GM12878 (cell line): ENCODE measurements around the gene CA7. TPM values are rescaled to one million over a fixed set of nuclear protein-coding genes. Genes with fewer than 3 reads are reported as not detected.

Experiments
- ATAC-seq: fragments of 200-7000 bp; cut with Tn5 transposase; 3 replicates; pipeline ENCODE4 v1.9.1; 2020; ENCODE audit warnings: mild to moderate bottlenecking, moderate library complexity
- BruUV-seq: library from RNA; stranded (reverse); fragments of 400-500 nt; replicated peaks from 2 replicates; lab custom pipeline; 2021; lab: Mats Ljungman, UMichigan
- CTCF ChIA-PET: fragments of 300-600 bp; sonication (Branson Sonifier 250); formaldehyde crosslinking; extraction: SDS; loops from one replicate; lab custom pipeline; 2021; ENCODE audit warnings: inconsistent platforms; lab: Yijun Ruan, JAX
- POLR2A ChIA-PET: fragments of 350-600 bp; formaldehyde crosslinking; extraction: SDS; loops from one replicate; lab custom pipeline; 2021; ENCODE audit warnings: inconsistent platforms; lab: Charles Lee
- RAD21 ChIA-PET: fragments of 300-600 bp; sonication (Branson Sonifier 250); formaldehyde crosslinking; loops from one replicate; lab custom pipeline; 2023; ENCODE audit warnings: antibody characterized with exemption; ENCODE audit not compliant: unreplicated experiment; lab: Charles Lee
- SMC1A ChIA-PET: fragments of 300-600 bp; sonication (Branson Sonifier 250); formaldehyde crosslinking; loops from one replicate; lab custom pipeline; 2023; ENCODE audit not compliant: unreplicated experiment, uncharacterized antibody; lab: Charles Lee
- DNase-seq: peaks from one replicate; pipeline ENCODE4 v3.0.0-alpha.2; 2011; ENCODE audit warnings: low read depth, low spot score
- FAIRE-seq: peaks from 3 replicates; lab custom pipeline; 2011; peaks lifted over from hg19 to GRCh38; lab: Jason Lieb, UNC
- H2AFZ ChIP-seq: 2 replicates; pipeline ENCODE4 v1.6.0; 2011; ENCODE audit warnings: low read depth, low read length, control low read depth; ENCODE audit not compliant: control insufficient read depth
- H3K27ac ChIP-seq: 2 replicates; pipeline ENCODE4 v1.5.1; 2011; ENCODE audit warnings: control low read depth; ENCODE audit not compliant: control insufficient read depth, insufficient read depth
- H3K27me3 ChIP-seq, 2 experiments: replicated peaks in 1 of 2; 2 replicates each; pipeline versions ENCODE4 v1.6.0 to v1.6.1; 2011; ENCODE audit warnings: low read length in 1 of 2; ENCODE audit not compliant: control insufficient read depth in 2 of 2, insufficient read depth in 2 of 2
- H3K36me3 ChIP-seq, 2 experiments: 2 replicates each; pipeline ENCODE4 v1.5.1; 2011; ENCODE audit warnings: low read length in 1 of 2; ENCODE audit not compliant: control insufficient read depth in 2 of 2, insufficient read depth in 2 of 2
- H3K4me1 ChIP-seq: 2 replicates; pipeline ENCODE4 v1.6.1; 2011; ENCODE audit warnings: mild to moderate bottlenecking, low read length, moderate library complexity, mixed read lengths; ENCODE audit not compliant: control insufficient read depth, insufficient read depth
- H3K4me2 ChIP-seq: 2 replicates; pipeline ENCODE4 v1.6.0; 2011; ENCODE audit warnings: control low read depth; ENCODE audit not compliant: control insufficient read depth, insufficient read depth
- H3K4me3 ChIP-seq: fragments of 200-600 bp; sonication (generic); 2 replicates; pipeline ENCODE4 v1.5.1; 2016
- H3K79me2 ChIP-seq: 2 replicates; pipeline ENCODE4 v1.6.0; 2011; ENCODE audit warnings: low read length; ENCODE audit not compliant: control insufficient read depth, insufficient read depth
- H3K9ac ChIP-seq: 2 replicates; pipeline ENCODE4 v1.8.0; 2011; ENCODE audit warnings: low read length, control low read depth, mixed read lengths; ENCODE audit not compliant: control insufficient read depth, insufficient read depth
- H3K9me3 ChIP-seq: replicated peaks from 3 replicates; pipeline ENCODE4 v1.5.1; 2011; ENCODE audit warnings: mild to moderate bottlenecking, low read length; ENCODE audit not compliant: control insufficient read depth, insufficient read depth
- H4K20me1 ChIP-seq: 2 replicates; pipeline ENCODE4 v1.6.0; 2011; ENCODE audit not compliant: control insufficient read depth, insufficient read depth
- ATF2 ChIP-seq: IDR thresholded peaks from 2 replicates; pipeline ENCODE4 v1.6.1; 2012; ENCODE audit warnings: low read length, inconsistent platforms
- BCL3 ChIP-seq: IDR thresholded peaks from 2 replicates; pipeline ENCODE4 v1.6.1; 2011; ENCODE audit warnings: borderline replicate concordance, low read depth, mild to moderate bottlenecking, moderate library complexity, low read length; ENCODE audit not compliant: insufficient read depth, poor library complexity, severe bottlenecking
- CHD4 ChIP-seq: fragments of 200-600 bp; sonication (generic); IDR thresholded peaks from 2 replicates; pipeline ENCODE4 v1.6.1; 2016; ENCODE audit warnings: mild to moderate bottlenecking
- CREM ChIP-seq: IDR thresholded peaks from 2 replicates; pipeline ENCODE4 v1.6.1; 2014; ENCODE audit warnings: antibody characterized with exemption, low read depth
- CUX1 ChIP-seq: IDR thresholded peaks from 2 replicates; pipeline ENCODE4 v1.6.1; 2012; ENCODE audit warnings: improper control_type of control experiment, low read depth, low read length; ENCODE audit not compliant: insufficient replicate concordance
- ETV6 ChIP-seq, 2 experiments: fragments of 450-650 bp in 1 of 2; IDR thresholded peaks in 1 of 2; conservative IDR thresholded peaks in 1 of 2; 2 replicates each; pipeline ENCODE4 v1.6.1; 2014; ENCODE audit warnings: antibody characterized with exemption in 1 of 2, borderline replicate concordance in 1 of 2, low read depth in 1 of 2, mild to moderate bottlenecking in 1 of 2, moderate library complexity in 1 of 2
- FOXM1 ChIP-seq: IDR thresholded peaks from 2 replicates; pipeline ENCODE4 v1.6.1; 2012; ENCODE audit warnings: low read depth, mild to moderate bottlenecking, inconsistent platforms, low read length, moderate library complexity
- NFYB ChIP-seq: IDR thresholded peaks from 2 replicates; pipeline ENCODE4 v1.6.1; 2011; ENCODE audit warnings: low read depth, mild to moderate bottlenecking, low read length, improper control_type of control experiment, moderate library complexity; ENCODE audit not compliant: insufficient read depth
- PKNOX1 ChIP-seq: fragments of 450-650 bp; IDR thresholded peaks from 2 replicates; pipeline ENCODE4 v1.6.1; 2016; ENCODE audit warnings: mild to moderate bottlenecking
- POLR2A ChIP-seq: IDR thresholded peaks from 2 replicates; pipeline ENCODE4 v1.6.1; 2011; ENCODE audit warnings: low read depth, mild to moderate bottlenecking, low read length
- RB1 ChIP-seq: fragments of 450-650 bp; formaldehyde crosslinking; IDR thresholded peaks from 2 replicates; pipeline ENCODE4 v1.6.1; 2017; ENCODE audit warnings: mild to moderate bottlenecking, borderline replicate concordance
- SUZ12 ChIP-seq: fragments of 200-600 bp; sonication (generic); IDR thresholded peaks from one replicate; pipeline ENCODE4 v1.6.1; 2018; ENCODE audit warnings: antibody characterized with exemption, mild to moderate bottlenecking; ENCODE audit not compliant: unreplicated experiment
- USF2 ChIP-seq: IDR thresholded peaks from 2 replicates; pipeline ENCODE4 v1.6.1; 2011; ENCODE audit warnings: low read depth, low read length, improper control_type of control experiment, borderline replicate concordance
- ZNF384 ChIP-seq: IDR thresholded peaks from 2 replicates; pipeline ENCODE4 v1.6.1; 2012; ENCODE audit warnings: low read depth, mild to moderate bottlenecking, low read length, improper control_type of control experiment, borderline replicate concordance
- WGBS: methylation state at CpG from one replicate; pipeline ENCODE4 v1.1.6; 2016; ENCODE audit warnings: low lambda C conversion rate; ENCODE audit not compliant: insufficient replicate concordance, insufficient coverage; ENCODE audit errors: missing lambda C conversion rate; 5-methylcytosine and 5-hydroxymethylcytosine counted together
- in situ Hi-C: fragments of 300-500 bp; cut with MboI; formaldehyde crosslinking; loops from 9 replicates; pipeline ENCODE4 v1.14.3; 2018; ENCODE audit warnings: mixed read lengths
- intact Hi-C: fragments of 100-400 bp; cut with micrococcal nuclease; formaldehyde crosslinking; loops from one replicate; pipeline ENCODE4 v1.14.2; 2022; ENCODE audit not compliant: unreplicated experiment
- polyA plus RNA-seq, 11 experiments: library from polyadenylated mRNA; depleted of rRNA in 4 of 11; unstranded in 6 of 11; stranded (reverse) in 5 of 11; fragments of >200 nt; fragmentation: Nextera tagmentation in 4 of 11; fragmentation: Illumina TruSeq in 1 of 11; extraction: Ambion mirVana in 4 of 11; extraction: Trizol in 1 of 11; gene quantifications; 1 replicate in 1 of 11; 2 replicates in 10 of 11; pipeline versions ENCODE4 v1.2.1 to v1.2.3, GENCODE V29; 2011 to 2016; ENCODE audit warnings: inconsistent platforms in 2 of 11, missing spikeins in 2 of 11, low read depth in 1 of 11
- total RNA-seq, 4 experiments: library from RNA; depleted of rRNA in 3 of 4; stranded (reverse); fragments of >200 nt in 3 of 4; fragmentation: Illumina TruSeq in 1 of 4; extraction: Trizol in 1 of 4; gene quantifications; 2 replicates each; pipeline versions ENCODE4 v1.2.1 to v1.2.3, GENCODE V29; 2013 to 2021

The CA7 gene
- total and polyA plus RNA-seq, 10 of the 15 experiments (the other 5 are each of a cell fraction or from before 2014, with no cell fraction given), result 0.04 TPM; not detected in 9

GRCh38 chr16:66800856-66801255, 43.4 kb upstream of the CA7 start:
- H2AFZ ChIP-seq, result no peak overlapping the region
- 96% methylated on average over 15 of the region's 19 CpGs for WGBS
- BruUV-seq, result no TSS peak
- RAD21 ChIA-PET, result no interaction called here
- peaks cover 3 to 8% of the 10 kb centered on the region in 2 experiments; a peak in 3 of 4 replicates for H3K36me3 ChIP-seq
- H4K20me1 ChIP-seq, result no peaks in the 10 kb centered on the region
- TF ChIP-seq USF2, result no peak
- TF ChIP-seq CREM, result no peak
- no peak for TF ChIP-seq ATF2
- no peak for TF ChIP-seq SUZ12
- no peak for TF ChIP-seq POLR2A
- TF ChIP-seq RB1, result no peak
- TF ChIP-seq BCL3, result no peak
- no peak for TF ChIP-seq CUX1
- TF ChIP-seq CHD4, result no peak
- TF ChIP-seq FOXM1, result no peak
- no peak for TF ChIP-seq NFYB
- TF ChIP-seq PKNOX1, result no peak
- TF ChIP-seq ZNF384, result no peak
- TF ChIP-seq ETV6 (conservative IDR thresholded peaks at IDR 0.05 in 1 of 2, IDR thresholded peaks at IDR 0.05 in 1 of 2; ENCODE audit: borderline replicate concordance in 1 of 2, low read depth in 1 of 2), result no peak
- TF ChIP-seq, all 136 proteins: peak for 0
- H3K27me3 ChIP-seq, result no peaks in the 10 kb centered on the region
- ChIA-PET POLR2A (no interaction called here), CTCF (interaction anchor here (1.8 kb wide), 1 partner anchor 30 kb away, joined by 8 read pairs; the partner anchor contains the start of gene NAE1), SMC1A (no interaction called here)
- FAIRE-seq (no peak), ATAC-seq (no peak), DNase-seq (no peak)
- intact Hi-C loops (no loop called here), in situ Hi-C loops (no loop called here)
- no peak overlapping the region for H3K9ac ChIP-seq
- no peak overlapping the region for H3K4me2 ChIP-seq
- no peaks in the 10 kb centered on the region for H3K79me2 ChIP-seq
- no peak overlapping the region for H3K27ac ChIP-seq
- H3K9me3 ChIP-seq, result no peaks in the 10 kb centered on the region
- no peaks in the 10 kb centered on the region for H3K4me1 ChIP-seq
- H3K4me3 ChIP-seq, result no peak overlapping the region
